Stimulated activated CD4-positive, alpha-beta T cell treated with anti-CD3 and anti-CD28 coated beads, Interleukin-1b, Interleukin-23, amount 100 ng/mL, for 1 hour (primary cell): Measurements from ENCODE around the gene RBM43.
"Not testable (repeated sequence)": the region's sequence is repeated elsewhere in the genome, so short reads cannot be mapped to it uniquely, and the experiment has no call there.

Experiments used
- DNase-seq, 2 donors: peaks; one replicate each; pipeline ENCODE4 v3.0.0-alpha.2; 2020; ENCODE audit warnings: low read depth in 2 of 2

Gene RBM43

DNA sequence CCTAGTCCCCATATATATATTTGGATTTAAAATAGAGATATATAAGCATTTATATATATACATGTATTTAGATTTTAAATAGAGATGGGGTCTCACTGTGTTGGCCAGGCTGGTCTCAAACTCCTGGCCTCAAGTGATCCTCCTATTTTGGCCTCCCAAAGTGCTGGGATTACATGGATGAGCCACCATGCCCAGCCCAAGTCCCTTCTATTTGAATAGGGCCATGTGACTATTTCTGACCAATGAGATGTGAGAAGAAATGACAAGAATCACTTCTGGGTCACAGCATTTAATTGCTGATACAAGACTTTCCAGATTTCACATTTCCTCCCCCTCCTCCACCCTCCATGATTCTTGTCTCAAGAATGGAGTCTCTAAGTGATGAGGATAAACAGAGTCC is 6.4 kb upstream of the RBM43 start:
- DNase-seq: no peak

DNA sequence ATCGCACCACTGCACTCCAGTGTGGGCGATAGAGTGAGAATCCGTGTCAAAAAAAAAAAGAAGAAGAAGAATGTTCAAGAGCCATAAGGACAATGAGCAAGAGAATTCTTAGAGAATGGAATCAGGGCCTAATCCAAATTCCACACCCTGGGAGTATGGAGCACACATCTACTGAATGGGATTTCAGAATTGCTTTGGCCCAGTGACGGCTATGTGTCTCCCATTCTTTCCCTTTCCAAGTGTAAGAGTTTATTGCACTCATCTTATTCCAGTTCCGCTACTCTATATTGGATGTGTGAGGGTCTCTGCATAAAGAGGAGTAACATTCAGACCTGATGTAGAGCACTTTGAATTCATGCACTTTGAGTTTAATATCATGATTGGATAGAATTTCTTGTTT is 5.9 kb upstream of the RBM43 start:
- no peak for DNase-seq

- DNase-seq: no peak
Measured at GRCh38 chr2:151265991-151266390, 4.3 kb upstream of the RBM43 start.

DNA sequence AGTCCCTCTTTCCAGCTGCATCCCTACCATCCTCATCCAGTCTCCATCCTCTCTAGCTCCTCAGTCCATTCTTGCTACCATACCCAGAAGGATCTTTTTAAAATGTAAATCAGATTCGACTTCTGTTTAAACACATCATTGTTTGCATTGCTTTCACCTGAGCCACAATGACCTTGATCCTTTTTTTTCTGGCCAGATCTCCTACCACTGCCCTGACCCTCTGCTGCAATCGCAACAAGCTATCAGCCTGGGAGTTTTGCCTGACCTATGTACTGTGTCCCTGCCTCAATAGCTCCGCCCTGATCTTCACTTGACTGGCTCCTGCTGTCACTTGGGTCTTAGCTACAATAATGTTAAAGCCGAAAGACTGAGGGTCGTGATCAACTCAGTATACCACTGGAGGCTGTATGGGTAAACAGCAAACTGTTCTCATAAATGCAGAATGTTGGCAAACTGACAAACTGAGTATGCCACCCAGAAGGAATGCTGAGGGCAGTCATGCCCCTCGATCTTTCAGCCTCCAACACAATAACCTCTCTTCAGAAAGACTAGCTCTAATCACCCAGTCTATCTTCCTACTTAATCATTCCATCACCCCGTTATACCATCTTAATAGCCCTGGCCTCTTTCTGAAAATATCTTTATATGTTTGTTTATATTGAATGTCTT is 2.6 kb upstream of the RBM43 start:
- DNase-seq: no peak

DNA sequence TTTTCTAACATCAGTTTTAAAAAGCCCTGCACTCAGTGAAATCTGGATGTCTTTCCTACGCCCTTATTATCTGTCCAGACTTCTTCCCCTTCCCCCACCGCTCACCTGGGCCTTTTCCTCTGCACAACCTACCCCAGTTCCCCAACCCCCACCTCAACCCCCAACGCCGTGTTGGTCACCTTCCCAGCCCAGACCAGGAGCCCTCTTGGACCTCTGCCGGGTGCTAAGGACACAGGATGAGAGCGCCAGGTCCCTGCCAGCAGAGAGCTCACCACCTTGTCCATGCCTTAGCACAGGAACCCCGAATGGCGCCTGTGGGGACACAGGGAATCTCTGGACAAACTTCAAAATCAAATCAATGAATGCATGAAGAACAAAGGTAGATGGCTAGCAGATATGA is 966 bp upstream of the RBM43 start:
- no peak for DNase-seq

DNA sequence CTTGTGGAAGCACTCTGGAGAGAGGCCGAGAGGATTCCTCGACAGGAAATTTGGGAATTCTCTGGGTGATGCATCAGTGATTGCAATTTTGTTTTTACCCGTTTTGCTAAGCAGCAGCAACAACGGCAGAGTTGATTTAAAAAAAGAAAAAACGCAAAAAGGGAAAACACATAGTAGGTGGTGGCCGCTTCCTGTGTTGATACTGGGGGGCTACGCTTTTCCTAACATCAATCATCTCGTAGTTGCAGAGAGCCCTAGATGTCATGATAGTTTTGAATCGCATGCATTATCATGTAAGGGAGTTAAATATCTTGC is 271 bp upstream of the RBM43 start:
- DNase-seq: no peak

GRCh38 chr2:151260573-151261230 is 961 bp downstream of the RBM43 start:
- DNase-seq: no peak

DNA sequence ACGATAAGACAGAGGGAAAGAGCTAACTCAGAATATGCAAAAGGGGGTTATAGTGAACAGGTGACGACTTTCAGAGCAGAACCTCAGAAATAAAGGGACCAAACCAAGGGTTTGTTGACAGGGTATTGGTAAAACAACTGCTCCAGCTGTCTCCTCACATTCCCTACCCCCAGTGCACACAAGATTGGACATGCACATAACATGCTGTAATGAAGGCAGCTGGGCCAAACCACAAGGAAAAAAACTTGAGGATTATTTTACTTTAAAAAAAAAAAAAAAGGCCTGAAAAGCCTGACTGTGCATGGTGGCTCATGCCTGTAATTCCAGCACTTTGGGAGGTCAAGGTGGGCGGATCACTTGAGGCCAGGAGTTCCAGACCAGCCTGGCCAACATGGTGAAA is 3.5 kb downstream of the RBM43 start:
- no peak for DNase-seq

GRCh38 chr2:151252646-151253045 is 9.0 kb downstream of the RBM43 start:
- no peak for DNase-seq

DNA sequence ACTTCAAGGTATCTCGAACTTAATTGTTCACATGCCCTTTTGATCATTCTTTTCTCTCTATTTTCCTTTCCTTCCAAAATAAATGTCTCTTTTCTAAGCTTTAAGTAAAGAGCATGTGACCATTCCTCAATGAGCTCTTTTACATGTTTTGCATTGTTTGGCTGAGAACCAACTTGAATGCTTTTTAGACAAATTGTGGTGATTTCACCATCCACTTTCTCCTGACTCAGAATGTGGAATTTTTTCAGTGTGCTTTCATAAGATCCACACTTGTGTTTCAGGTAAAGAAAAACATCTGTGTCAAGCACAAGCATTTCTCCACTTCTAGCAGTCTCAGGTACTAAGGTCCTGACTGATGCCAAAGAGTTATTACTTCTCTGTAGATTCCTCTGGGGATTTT is 10.7 kb downstream of the RBM43 start:
- DNase-seq: no peak

DNA sequence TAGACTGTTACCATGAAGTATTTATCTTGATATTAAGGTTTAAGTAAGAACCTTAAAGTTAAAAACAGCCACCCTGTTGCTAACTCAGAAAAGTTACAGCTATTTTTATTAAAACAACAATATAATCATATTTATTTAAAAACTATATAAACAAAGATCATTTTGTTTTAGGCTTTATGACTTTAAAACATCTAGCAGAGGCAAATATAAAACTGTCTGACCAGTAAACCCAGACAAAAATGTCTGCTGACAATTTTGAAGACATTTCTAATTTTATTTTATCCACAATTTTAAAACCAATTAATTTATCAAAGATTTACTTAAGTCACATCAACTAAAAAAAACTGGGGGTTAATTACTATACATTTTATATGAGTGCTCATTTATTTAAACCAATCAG is 14.2 kb downstream of the RBM43 start:
- DNase-seq: no peak

GRCh38 chr2:151246152-151246551 is 15.5 kb downstream of the RBM43 start:
- DNase-seq: no peak

- no peak for DNase-seq
Measured at GRCh38 chr2:151243468-151243867, 18.2 kb downstream of the RBM43 start.

DNA sequence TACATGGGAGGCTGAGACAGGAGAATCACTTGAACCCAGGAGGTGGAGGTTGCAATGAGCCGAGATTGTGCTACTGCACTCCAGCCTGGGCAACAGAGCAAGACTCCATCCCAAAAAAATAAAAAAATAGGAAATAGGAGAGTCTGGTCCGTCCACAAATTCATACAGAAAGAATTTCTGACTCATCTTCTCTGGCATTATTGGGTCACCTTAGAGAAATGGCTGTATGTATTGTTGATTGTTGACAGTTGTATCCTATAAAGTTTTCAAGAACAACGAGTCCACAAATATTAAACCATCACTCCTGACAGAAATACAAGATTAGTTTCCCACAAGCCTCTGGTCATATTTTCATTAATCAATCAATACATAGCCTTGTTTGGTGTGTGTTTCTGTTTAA is 20.4 kb downstream of the RBM43 start:
- DNase-seq: no peak

- DNase-seq: no peak
Measured at GRCh38 chr2:151240433-151240832, 21.2 kb downstream of the RBM43 start.

DNA sequence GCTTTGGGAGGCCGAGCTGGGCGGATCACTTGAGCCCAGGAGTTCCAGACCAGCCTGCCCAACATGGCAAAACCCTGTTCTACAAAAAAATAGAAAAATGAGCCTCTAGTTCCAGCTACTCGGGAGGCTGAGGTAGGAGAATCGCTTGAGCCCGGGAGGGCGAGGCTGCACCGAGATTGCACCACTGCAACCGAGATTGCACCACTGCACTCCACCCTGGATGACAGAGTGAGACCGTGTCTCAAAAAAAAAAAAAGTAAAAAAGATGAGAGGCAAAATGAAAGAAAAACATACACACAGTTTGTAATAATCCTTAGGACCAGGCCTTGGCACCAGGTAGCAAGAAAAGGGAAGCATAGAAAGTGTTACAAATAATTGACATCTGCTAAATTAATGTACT is 22.0 kb downstream of the RBM43 start:
- DNase-seq: no peak

GRCh38 chr2:151238527-151239487 is 22.9 kb downstream of the RBM43 start:
- DNase-seq: no peak

DNA sequence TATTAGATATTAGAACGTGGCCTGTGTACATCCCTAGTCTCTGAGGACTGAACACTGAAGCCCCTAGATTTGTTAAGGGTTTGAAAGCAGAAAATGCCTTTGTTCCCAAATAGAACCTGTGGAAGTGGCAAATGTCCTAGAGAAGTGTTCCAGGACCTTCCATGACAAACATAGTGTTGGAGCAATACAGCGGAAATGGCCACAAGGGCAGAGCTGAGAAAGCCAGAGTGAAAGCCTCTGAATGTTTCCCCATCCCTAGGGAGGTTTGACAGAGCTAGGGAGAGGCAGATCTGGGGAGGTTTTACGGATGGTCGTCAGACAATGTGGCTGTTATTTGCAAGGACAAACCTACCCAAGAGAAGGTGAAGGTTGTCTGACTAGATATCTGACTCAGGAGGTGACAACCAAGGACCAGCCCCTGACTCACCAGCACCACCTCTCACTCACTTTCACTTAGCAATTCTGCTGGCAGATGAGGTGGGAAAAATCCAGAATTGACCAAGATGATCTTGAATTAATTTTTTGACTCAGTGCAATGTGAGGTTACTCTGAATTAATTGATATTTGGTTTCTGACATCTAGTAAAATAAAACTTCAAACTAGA is 24.1 kb downstream of the RBM43 start:
- no peak for DNase-seq

- not testable (repeated sequence) for DNase-seq
Measured at GRCh38 chr2:151233760-151234159, 27.9 kb downstream of the RBM43 start.

DNA sequence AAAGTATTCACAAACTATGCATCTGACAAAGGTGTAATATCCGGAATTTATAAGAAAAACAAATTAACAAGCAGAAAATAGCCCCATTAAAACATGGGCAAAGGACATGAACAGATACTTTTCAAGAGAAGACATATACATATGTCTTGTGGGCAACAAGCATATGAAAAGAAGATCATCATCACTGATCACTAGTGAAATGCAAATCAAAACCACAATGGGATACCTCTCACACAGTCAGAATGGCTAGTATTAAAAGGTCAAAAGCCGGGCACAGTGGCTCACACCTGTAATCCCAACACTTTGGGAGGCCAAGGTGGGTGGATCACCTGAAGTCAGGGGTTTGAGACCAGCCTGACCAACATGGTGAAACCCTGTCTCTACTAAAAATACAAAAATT is 28.4 kb downstream of the RBM43 start:
- not testable (repeated sequence) for DNase-seq

DNA sequence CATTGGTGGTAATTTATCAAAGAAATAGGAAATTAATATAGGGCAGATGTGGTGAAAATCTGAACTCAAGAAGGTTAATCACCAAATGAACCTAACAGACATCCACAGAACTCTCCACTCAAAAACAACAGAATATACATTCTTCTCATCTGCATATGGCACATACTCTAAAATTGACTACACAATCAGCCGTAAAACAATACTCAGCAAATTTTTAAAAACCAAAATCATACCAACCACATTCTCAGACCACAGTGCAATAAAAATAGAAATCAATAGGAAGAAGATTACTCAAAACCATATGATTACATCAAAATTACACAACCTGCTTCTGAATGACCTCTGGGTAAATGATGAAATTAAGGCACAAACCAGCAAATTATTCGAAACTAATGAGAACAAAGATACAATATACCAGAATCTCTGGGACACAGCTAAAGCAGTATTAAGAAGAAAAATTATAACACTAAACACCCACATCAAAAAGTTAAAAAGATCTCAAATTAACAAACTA is 31.0 kb downstream of the RBM43 start:
- DNase-seq: no peak

GRCh38 chr2:151228847-151229512 is 32.7 kb downstream of the RBM43 start:
- no peak for DNase-seq
